CD14-positive monocyte (primary cell): ENCODE data around the gene CRACDL. TPM values are rescaled to one million over a fixed set of nuclear protein-coding genes. Genes with fewer than 3 reads are reported as not detected.
A peak's percentile ranks its signal among the peaks of the same experiment; 100 is the strongest.

Source experiments
- DNase-seq, 3 donors: peaks; one replicate each; pipeline ENCODE4 v3.0.0-alpha.2; 2011 to 2022
- H2AFZ ChIP-seq: 2 replicates; pipeline ENCODE4 v1.6.0; 2012; ENCODE audit warnings: mild to moderate bottlenecking, low read depth, low read length, inconsistent platforms; ENCODE audit not compliant: insufficient read depth, poor library complexity, severe bottlenecking
- H3K27ac ChIP-seq, 2 donors: 1 replicate in 1 of 2; 2 replicates in 1 of 2; pipeline ENCODE4 v1.5.1; 2012 to 2013; ENCODE audit warnings: low read length in 2 of 2, control low read depth in 1 of 2, inconsistent platforms in 1 of 2, low read depth in 1 of 2, mild to moderate bottlenecking in 1 of 2
- H3K27me3 ChIP-seq, 2 donors: one replicate each; pipeline versions ENCODE4 v1.6.0 to v1.6.1; 2011 to 2013; ENCODE audit warnings: low read length in 2 of 2; ENCODE audit not compliant: control insufficient read depth in 2 of 2, insufficient read depth in 2 of 2
- H3K36me3 ChIP-seq, 2 donors: replicated peaks in 1 of 2; 1 replicate in 1 of 2; 2 replicates in 1 of 2; pipeline versions ENCODE4 v1.5.1 to v1.6.1; 2012 to 2013; ENCODE audit warnings: low read length in 2 of 2, control low read depth in 1 of 2, inconsistent platforms in 1 of 2, mild to moderate bottlenecking in 1 of 2; ENCODE audit not compliant: insufficient read depth in 2 of 2, control insufficient read depth in 1 of 2
- H3K4me1 ChIP-seq, 2 donors: 1 replicate in 1 of 2; 2 replicates in 1 of 2; pipeline versions ENCODE4 v1.5.1 to v1.6.1; 2012 to 2013; ENCODE audit warnings: low read length in 2 of 2, control low read depth in 1 of 2, inconsistent platforms in 1 of 2, mild to moderate bottlenecking in 1 of 2, moderate library complexity in 1 of 2; ENCODE audit not compliant: insufficient read depth in 2 of 2, control insufficient read depth in 1 of 2
- H3K4me2 ChIP-seq: replicated peaks from 2 replicates; pipeline ENCODE3; 2012; ENCODE audit warnings: low read length, moderate library complexity, mild to moderate bottlenecking; ENCODE audit not compliant: poor library complexity, severe bottlenecking; ENCODE audit errors: extremely low read depth
- H3K4me3 ChIP-seq, 3 experiments: fragments of 200-600 bp in 1 of 3; sonication (generic) in 1 of 3; replicated peaks in 1 of 3; 1 replicate in 2 of 3; 2 replicates in 1 of 3; pipeline ENCODE4 v1.5.1; 2011 to 2013; ENCODE audit warnings: low read length in 3 of 3, mild to moderate bottlenecking in 3 of 3, control low read depth in 2 of 3, low read depth in 2 of 3, inconsistent platforms in 1 of 3, moderate library complexity in 1 of 3
- H3K79me2 ChIP-seq: 2 replicates; pipeline ENCODE4 v1.6.0; 2012; ENCODE audit warnings: mild to moderate bottlenecking, control low read depth, inconsistent platforms, low read length, moderate library complexity; ENCODE audit not compliant: insufficient read depth
- H3K9ac ChIP-seq: 2 replicates; pipeline ENCODE4 v1.6.0; 2017; ENCODE audit warnings: low read length, mild to moderate bottlenecking; ENCODE audit not compliant: insufficient read depth, poor library complexity, severe bottlenecking
- H3K9me3 ChIP-seq, 2 donors: replicated peaks in 1 of 2; 1 replicate in 1 of 2; 2 replicates in 1 of 2; pipeline versions ENCODE4 v1.5.1 to v1.6.1; 2012 to 2013; ENCODE audit warnings: low read length in 2 of 2, control low read depth in 1 of 2; ENCODE audit not compliant: control insufficient read depth in 1 of 2, insufficient read depth in 1 of 2
- H4K20me1 ChIP-seq: 2 replicates; pipeline ENCODE4 v1.6.0; 2012; ENCODE audit warnings: mild to moderate bottlenecking, low read length, control low read depth, moderate library complexity; ENCODE audit not compliant: insufficient read depth
- H3K27ac Mint-ChIP-seq, 7 donors: one replicate each; pipeline ENCODE4 v1.8.0; 2020; ENCODE audit warnings: mild to moderate bottlenecking in 7 of 7, mixed read lengths in 7 of 7, moderate library complexity in 6 of 7, inconsistent platforms in 2 of 7
- H3K27me3 Mint-ChIP-seq, 3 donors: one replicate each; pipeline ENCODE4 v1.8.0; 2021 to 2022; ENCODE audit warnings: low read depth in 3 of 3, mild to moderate bottlenecking in 3 of 3, mixed read lengths in 3 of 3, moderate library complexity in 3 of 3, inconsistent platforms in 1 of 3
- H3K36me3 Mint-ChIP-seq, 2 donors: one replicate each; pipeline ENCODE4 v1.8.0; 2020; ENCODE audit warnings: mixed read lengths in 2 of 2, inconsistent platforms in 1 of 2, mild to moderate bottlenecking in 1 of 2
- H3K4me1 Mint-ChIP-seq: one replicate; pipeline ENCODE4 v1.8.0; 2020; ENCODE audit warnings: mild to moderate bottlenecking, mixed read lengths
- H3K4me3 Mint-ChIP-seq, 2 donors: one replicate each; pipeline ENCODE4 v1.8.0; 2020; ENCODE audit warnings: mild to moderate bottlenecking in 2 of 2, mixed read lengths in 2 of 2, moderate library complexity in 1 of 2
- H3K9me3 Mint-ChIP-seq, 7 donors: one replicate each; pipeline ENCODE4 v1.8.0; 2020 to 2022; ENCODE audit warnings: mixed read lengths in 7 of 7, mild to moderate bottlenecking in 6 of 7, moderate library complexity in 6 of 7, inconsistent platforms in 2 of 7
- CTCF ChIP-seq: fragments of 200-600 bp; IDR thresholded peaks from one replicate; pipeline ENCODE4 v1.8.0; 2022; ENCODE audit warnings: antibody characterized with exemption, mild to moderate bottlenecking
- WGBS: methylation state at CpG from one replicate; pipeline ENCODE4 v1.1.5; 2013; ENCODE audit warnings: missing lambda C conversion rate; ENCODE audit not compliant: insufficient coverage; 5-methylcytosine and 5-hydroxymethylcytosine counted together
- intact Hi-C, 2 donors: fragments of 100-400 bp; cut with micrococcal nuclease; formaldehyde crosslinking; loops; one replicate each; pipeline versions ENCODE4 v1.15.0 to v1.15.1; 2023
- polyA plus RNA-seq, 3 donors: library from polyadenylated mRNA; depleted of rRNA in 1 of 3; unstranded in 2 of 3; stranded (reverse) in 1 of 3; fragments of 300-500 nt in 2 of 3; fragments of >200 nt in 1 of 3; fragmentation: Illumina TruSeq in 2 of 3; gene quantifications; 1 replicate in 2 of 3; 2 replicates in 1 of 3; pipeline ENCODE4 v1.2.3, GENCODE V29; 2012 to 2021

Gene CRACDL
- polyA plus RNA-seq, 3 donors: 0.12 to 0.35 (median 0.28) TPM

GRCh38 chr2:98826856-98827255 lies 109.2 kb downstream of the CRACDL start:
- no peaks in the 10 kb centered on the region for H3K27me3 ChIP-seq
- no peak overlapping the region for H3K9ac ChIP-seq
- H3K4me1 ChIP-seq: peaks cover 31 to 44% of the 10 kb centered on the region in 2 donors
- Mint-ChIP-seq H3K27me3 (peaks cover 2 to 7% (median 3%) of the 10 kb centered on the region in 3 donors), H3K9me3 (peaks cover 0 to 4% (median 0%) of the 10 kb centered on the region in 7 donors), H3K4me1 (peaks cover 42% of the 10 kb centered on the region), H3K27ac (no peak overlapping the region), H3K4me3 (no peak overlapping the region), H3K36me3 (no peaks in the 10 kb centered on the region)
- no peaks in the 10 kb centered on the region for H3K79me2 ChIP-seq
- no peak for TF ChIP-seq CTCF
- no peak for DNase-seq
- H3K36me3 ChIP-seq: no peaks in the 10 kb centered on the region
- no peak overlapping the region for H2AFZ ChIP-seq
- H3K4me3 ChIP-seq: no peak overlapping the region
- intact Hi-C loops: loop anchor here in 1 of 2 donors (10.0 kb wide), 1 partner anchor 92 kb away; the partner anchor contains the start of gene MGAT4A
- 97% methylated on average over 15 of the region's 15 CpGs for WGBS
- H3K27ac ChIP-seq: no peak overlapping the region
- H3K4me2 ChIP-seq: no peak overlapping the region
- no peaks in the 10 kb centered on the region for H4K20me1 ChIP-seq
- H3K9me3 ChIP-seq: no peaks in the 10 kb centered on the region

DNA sequence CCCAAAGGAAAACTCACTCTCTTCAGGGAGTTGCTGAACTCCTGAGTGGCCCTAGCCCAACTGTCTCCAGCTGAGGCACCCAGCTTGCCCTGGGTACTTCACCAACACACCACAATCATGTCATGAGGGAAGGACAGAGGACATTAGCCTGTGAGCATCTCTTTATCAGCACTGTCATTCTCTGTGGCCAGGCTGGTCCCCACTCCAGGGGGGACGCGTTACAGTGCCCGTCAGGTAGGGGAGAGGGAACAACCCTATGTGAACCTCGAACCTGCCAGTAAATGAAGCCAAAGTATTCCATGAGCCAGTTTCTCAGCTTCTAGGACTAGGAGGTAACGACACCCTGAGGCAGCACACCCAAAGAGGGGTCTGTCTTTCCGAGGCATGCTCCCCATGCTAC lies 110.2 kb downstream of the CRACDL start:
- no peak for DNase-seq
- Histone ChIP-seq H3K4me1 (peaks cover 31 to 48% of the 10 kb centered on the region in 2 donors), H3K4me2 (no peak overlapping the region), H3K27me3 (no peaks in the 10 kb centered on the region), H3K4me3 (no peak overlapping the region), H3K27ac (peak overlapping the region in 1 of 2 donors; percentile 72), H2AFZ (no peak overlapping the region), H3K36me3 (no peaks in the 10 kb centered on the region), H3K79me2 (no peaks in the 10 kb centered on the region), H3K9ac (no peak overlapping the region), H4K20me1 (no peaks in the 10 kb centered on the region), H3K9me3 (no peaks in the 10 kb centered on the region)
- Mint-ChIP-seq H3K27ac (peak overlapping the region in 4 of 7 donors; percentile 0 to 90 (median 74)), H3K36me3 (no peaks in the 10 kb centered on the region), H3K4me3 (no peak overlapping the region), H3K4me1 (peaks cover 42% of the 10 kb centered on the region), H3K27me3 (peaks cover 2 to 10% (median 3%) of the 10 kb centered on the region in 3 donors), H3K9me3 (peaks cover 0 to 4% (median 2%) of the 10 kb centered on the region in 7 donors)
- no peak for TF ChIP-seq CTCF
- intact Hi-C loops: loop anchor here in 1 of 2 donors (10.0 kb wide), 1 partner anchor 91 kb away; the partner anchor contains the start of gene MGAT4A
- 97% methylated on average over 5 of the region's 6 CpGs for whole genome bisulfite sequencing
